Activated naive CD8-positive, alpha-beta T cell (primary cell): ENCODE measurements around the gene SUSD6.
A peak's percentile ranks its signal among the peaks of the same experiment; 100 is the strongest.

ENCODE experiments used
- H3K27ac Mint-ChIP-seq: one replicate; pipeline ENCODE4 v1.8.0; 2021; ENCODE audit warnings: mixed read lengths
- H3K27me3 Mint-ChIP-seq: one replicate; pipeline ENCODE4 v1.8.0; 2021; ENCODE audit warnings: mixed read lengths
- H3K36me3 Mint-ChIP-seq: one replicate; pipeline ENCODE4 v1.8.0; 2021; ENCODE audit warnings: mixed read lengths
- H3K4me1 Mint-ChIP-seq: one replicate; pipeline ENCODE4 v1.8.0; 2021; ENCODE audit warnings: low read depth, mixed read lengths
- H3K4me3 Mint-ChIP-seq: one replicate; pipeline ENCODE4 v1.8.0; 2021; ENCODE audit warnings: mild to moderate bottlenecking, mixed read lengths
- H3K9me3 Mint-ChIP-seq: one replicate; pipeline ENCODE4 v1.8.0; 2021; ENCODE audit warnings: low read depth, mixed read lengths

Gene SUSD6

GRCh38 chr14:69760810-69761209 is 149.4 kb downstream of the SUSD6 start:
- Mint-ChIP-seq H3K36me3 (peaks cover 2% of the 10 kb centered on the region), H3K9me3 (peaks cover 3% of the 10 kb centered on the region), H3K27me3 (no peaks in the 10 kb centered on the region), H3K27ac (no peak overlapping the region), H3K4me3 (no peak overlapping the region), H3K4me1 (peaks cover 30% of the 10 kb centered on the region)

- Mint-ChIP-seq H3K27ac (peak overlapping the region; percentile 64), H3K4me1 (peaks cover 47% of the 10 kb centered on the region), H3K36me3 (peaks cover 14% of the 10 kb centered on the region), H3K4me3 (peak overlapping the region; percentile 25), H3K27me3 (no peaks in the 10 kb centered on the region), H3K9me3 (peaks cover 3% of the 10 kb centered on the region)
These were observed 152.5 kb downstream of the SUSD6 start for GRCh38 chr14:69763761-69764510.
